Kidney (tissue), 14 donors: ENCODE results near the gene CNIH3. TPM values are rescaled to one million over a fixed set of nuclear protein-coding genes. Genes with fewer than 3 reads are reported as not detected.

Experiments used
- DNase-seq, 5 donors: peaks; one replicate each; pipeline ENCODE4 v3.0.0-alpha.2; 2013 to 2020
- FAIRE-seq: peaks from 2 replicates; lab custom pipeline; 2012; peaks lifted over from hg19 to GRCh38; lab: Jason Lieb, UNC
- H3K27ac ChIP-seq, 2 donors: one replicate each; pipeline ENCODE4 v1.7.0; 2013; ENCODE audit warnings: low read depth in 2 of 2, low read length in 2 of 2, inconsistent platforms in 1 of 2
- H3K27me3 ChIP-seq: one replicate; pipeline ENCODE4 v1.7.1; 2013; ENCODE audit warnings: low read length, inconsistent platforms; ENCODE audit not compliant: control insufficient read depth, insufficient read depth
- H3K36me3 ChIP-seq, 3 donors: one replicate each; pipeline versions ENCODE4 v1.7.0 to v1.7.1; 2013; ENCODE audit warnings: low read length in 3 of 3, control low read depth in 1 of 3, inconsistent platforms in 1 of 3; ENCODE audit not compliant: insufficient read depth in 3 of 3, control insufficient read depth in 2 of 3
- H3K4me1 ChIP-seq, 3 donors: one replicate each; pipeline versions ENCODE4 v1.7.0 to v1.7.1; 2013; ENCODE audit warnings: low read length in 3 of 3, inconsistent platforms in 1 of 3, low read depth in 1 of 3; ENCODE audit not compliant: control insufficient read depth in 2 of 3, insufficient read depth in 2 of 3
- H3K4me3 ChIP-seq, 3 donors: one replicate each; pipeline versions ENCODE4 v1.7.0 to v1.8.1; 2013; ENCODE audit warnings: low read length in 3 of 3, control low read depth in 1 of 3, inconsistent platforms in 1 of 3
- H3K9ac ChIP-seq, 3 donors: one replicate each; pipeline versions ENCODE4 v1.7.0 to v1.7.1; 2013; ENCODE audit warnings: low read length in 3 of 3, control low read depth in 1 of 3, inconsistent platforms in 1 of 3
- H3K9me3 ChIP-seq, 3 donors: one replicate each; pipeline versions ENCODE4 v1.7.0 to v1.7.1; 2013; ENCODE audit warnings: low read length in 3 of 3, control low read depth in 1 of 3, inconsistent platforms in 1 of 3; ENCODE audit not compliant: control insufficient read depth in 2 of 3, insufficient read depth in 1 of 3
- CTCF ChIP-seq: IDR thresholded peaks from 3 replicates; pipeline ENCODE4 v1.5.1; 2012; ENCODE audit warnings: mild to moderate bottlenecking, moderate library complexity, borderline replicate concordance; ENCODE audit not compliant: insufficient read depth; ENCODE audit errors: extremely low read depth
- intact Hi-C: fragments of 100-400 bp; cut with DNase I; formaldehyde crosslinking; loops from one replicate; pipeline ENCODE4 v1.11.1; 2022
- polyA plus RNA-seq: library from polyadenylated mRNA; stranded (reverse); fragments of 350-450 nt; fragmentation: Illumina TruSeq; extraction: RNeasy Lipid Tissue Mini Kit (QIAGEN cat#74804); gene quantifications from one replicate; pipeline ENCODE4 v1.2.3, GENCODE V29; 2014; ENCODE audit warnings: low read depth, low replicate concordance; ENCODE audit not compliant: insufficient read depth
- total RNA-seq: library from RNA; stranded (reverse); fragmentation: NEBNext Ultra II Directional; extraction: Animal tissue kit (Norgen Biotek cat#: 25700); gene quantifications from one replicate; pipeline ENCODE4 v1.2.1, GENCODE V29; 2021
- donor health status: control.
- donor health status: control.
- donor health status: control.
- donor health status: control.
- donor health status: control.
- donor health status: DM: yes; HTN: yes; CAD: no.
- donor health status: Normal renal cell carcinoma (clear cell type).

The CNIH3 gene
- total and polyA plus RNA-seq, 2 donors from 2014 or later = 4.3 to 7.6 TPM

GRCh38 chr1:224783006-224783651, 167.0 kb downstream of the CNIH3 start:
- DNase-seq = no peak
- Histone ChIP-seq H3K4me1 (no peaks in the 10 kb centered on the region), H3K4me3 (no peak overlapping the region), H3K9ac (no peak overlapping the region), H3K27ac (no peak overlapping the region), H3K9me3 (no peaks in the 10 kb centered on the region), H3K36me3 (no peaks in the 10 kb centered on the region), H3K27me3 (no peaks in the 10 kb centered on the region)
- FAIRE-seq = no peak
- intact Hi-C loops = no loop called here
- TF ChIP-seq CTCF = no peak

- DNase-seq (no peak), FAIRE-seq (no peak)
- H3K4me1 ChIP-seq = no peaks in the 10 kb centered on the region
- intact Hi-C loops = no loop called here
- TF ChIP-seq CTCF = no peak
- no peak overlapping the region for H3K27ac ChIP-seq
- H3K9me3 ChIP-seq = no peaks in the 10 kb centered on the region
- no peaks in the 10 kb centered on the region for H3K36me3 ChIP-seq
- H3K4me3 ChIP-seq = no peak overlapping the region
- H3K9ac ChIP-seq = no peak overlapping the region
- no peaks in the 10 kb centered on the region for H3K27me3 ChIP-seq
These were observed 168.3 kb downstream of the CNIH3 start for GRCh38 chr1:224784265-224785039.

GRCh38 chr1:224785040-224785328, 168.9 kb downstream of the CNIH3 start:
- Histone ChIP-seq H3K4me3 (no peak overlapping the region), H3K36me3 (no peaks in the 10 kb centered on the region), H3K27ac (no peak overlapping the region), H3K4me1 (no peaks in the 10 kb centered on the region), H3K9ac (no peak overlapping the region), H3K9me3 (no peaks in the 10 kb centered on the region), H3K27me3 (no peaks in the 10 kb centered on the region)
- DNase-seq = no peak
- TF ChIP-seq CTCF = no peak
- no peak for FAIRE-seq
- intact Hi-C loops = no loop called here
